Stimulated activated CD8-positive, alpha-beta memory T cell treated with anti-CD3 and anti-CD28 coated beads, Interleukin-12 subunit alpha, Interleukin-12 subunit beta, amount 100 ng/mL, for 4 hours (primary cell): ENCODE results near the gene HOXC10.

Experiments used
- DNase-seq: peaks from one replicate; pipeline ENCODE4 v3.0.0-alpha.2; 2020; ENCODE audit warnings: low read depth

HOXC10 gene

GRCh38 chr12:53992377-53992889 lies 7.5 kb downstream of the HOXC10 start:
- DNase-seq = no peak

- DNase-seq = no peak
These were observed 8.4 kb downstream of the HOXC10 start for GRCh38 chr12:53993162-53994008.

GRCh38 chr12:53994009-53994263 lies 9.0 kb downstream of the HOXC10 start:
- DNase-seq = no peak

- DNase-seq = no peak
These were observed 9.5 kb downstream of the HOXC10 start for GRCh38 chr12:53994264-53995001.

- DNase-seq = no peak
These were observed 10.0 kb downstream of the HOXC10 start for GRCh38 chr12:53995002-53995377.

- no peak for DNase-seq
These were observed 10.7 kb downstream of the HOXC10 start for GRCh38 chr12:53995378-53996239.

GRCh38 chr12:53996240-53997203 lies 11.6 kb downstream of the HOXC10 start:
- DNase-seq = no peak

GRCh38 chr12:53997204-53998109 lies 12.5 kb downstream of the HOXC10 start:
- no peak for DNase-seq

GRCh38 chr12:53998110-53998899 lies 13.4 kb downstream of the HOXC10 start:
- DNase-seq = no peak

GRCh38 chr12:53998900-53999236 lies 13.9 kb downstream of the HOXC10 start:
- no peak for DNase-seq

- DNase-seq = no peak
These were observed 14.7 kb downstream of the HOXC10 start for GRCh38 chr12:53999559-54000115.

GRCh38 chr12:54000116-54001114 lies 15.5 kb downstream of the HOXC10 start, which contains the start of gene HOXC9:
TSS of gene HOXC9 (plus strand) at chr12:54000161. CDS start at chr12:54000189, 28 bp downstream.
- DNase-seq = no peak

- no peak for DNase-seq
These were observed 16.6 kb downstream of the HOXC10 start for GRCh38 chr12:54001283-54002187.

- no peak for DNase-seq
These were observed 17.4 kb downstream of the HOXC10 start for GRCh38 chr12:54002278-54002914.

- no peak for DNase-seq
These were observed 18.0 kb downstream of the HOXC10 start for GRCh38 chr12:54002915-54003389.

GRCh38 chr12:54003625-54004024 lies 18.7 kb downstream of the HOXC10 start:
- DNase-seq = no peak
